ENCODE data around the gene ITGB1BP2. TPM values are rescaled to one million over a fixed set of nuclear protein-coding genes. Genes with fewer than 3 reads are reported as not detected.

The ITGB1BP2 gene
- total RNA-seq, 2 experiments from 2014 or later = 7.8 to 8.9 TPM

- TF ChIP-seq EZH2phosphoT487 (IDR thresholded peaks at IDR 0.05; ENCODE audit: borderline replicate concordance, low read depth, low read length) = no peak
- peak; percentile 70 for TF ChIP-seq CTCF (conservative IDR thresholded peaks at IDR 0.05; ENCODE audit: low read length)
- peaks cover 24% of the 10 kb centered on the region for H3K4me1 ChIP-seq (ENCODE audit: insufficient read depth, low read length, poor library complexity, severe bottlenecking)
- peaks cover 8% of the 10 kb centered on the region; the same call in 1 of the 2 replicates for H3K79me2 ChIP-seq (ENCODE audit: insufficient read depth, low read depth, low read length)
- ChIA-PET POLR2A (interaction anchor here (1.1 to 3.3 kb wide), 4 partner anchors 34 to 113 kb away, joined by 5 to 24 read pairs (median 14); partner anchors contain the start of gene TAF1), CTCF (ENCODE audit: unreplicated experiment) (interaction anchor here (0.6 to 1.0 kb wide), 3 partner anchors 57 to 369 kb away, joined by 3 to 7 read pairs (median 3); no protein-coding TSS in a partner anchor)
- H3K4me2 ChIP-seq (ENCODE audit: low read length) = peak overlapping the region; percentile 90
- no peaks in the 10 kb centered on the region for H4K20me1 ChIP-seq (ENCODE audit: insufficient read depth, low read length)
- BruUV-seq (replicated peaks) = no TSS peak
- H3K27ac ChIP-seq (ENCODE audit: low read depth, low read length, poor library complexity, severe bottlenecking) = peak overlapping the region; percentile 85
- H3K36me3 ChIP-seq (ENCODE audit: insufficient read depth, low read length) = peaks cover 8% of the 10 kb centered on the region; the same call in 1 of the 2 replicates
- H3K4me3 ChIP-seq (ENCODE audit: low read depth, low read length, poor library complexity, severe bottlenecking) = peak overlapping the region; percentile 96
- H2AFZ ChIP-seq (ENCODE audit: low read length) = no peak overlapping the region
- DNase-seq (ENCODE audit: low spot score) = peak; percentile 53
- intact Hi-C loops (cut with micrococcal nuclease; ENCODE audit: unreplicated experiment) = loop anchor here (1.0 to 5.0 kb wide), 3 partner anchors 30 to 113 kb away; partner anchors contain the start of genes NONO and TAF1
- no peaks in the 10 kb centered on the region for H3K9me2 ChIP-seq (ENCODE audit: insufficient read depth, low read length)
- H3K9me3 ChIP-seq (ENCODE audit: low read length) = no peaks in the 10 kb centered on the region
Observed at GRCh38 chrX:71253253-71254091, 48.1 kb upstream of the ITGB1BP2 start.

- Histone ChIP-seq H3K36me3 (ENCODE audit: insufficient read depth, low read length) (peaks cover 3% of the 10 kb centered on the region; the same call in 1 of the 2 replicates), H3K79me2 (ENCODE audit: insufficient read depth, low read depth, low read length) (peaks cover 8% of the 10 kb centered on the region; the same call in 1 of the 2 replicates), H3K27ac (ENCODE audit: low read depth, low read length, poor library complexity, severe bottlenecking) (peak within 1 kb of the TSS; percentile 85), H4K20me1 (ENCODE audit: insufficient read depth, low read length) (no peaks in the 10 kb centered on the region), H3K4me1 (ENCODE audit: insufficient read depth, low read length, poor library complexity, severe bottlenecking) (peaks cover 24% of the 10 kb centered on the region), H3K9me3 (ENCODE audit: low read length) (no peaks in the 10 kb centered on the region), H3K9me2 (ENCODE audit: insufficient read depth, low read length) (no peaks in the 10 kb centered on the region), H2AFZ (ENCODE audit: low read length) (peak within 1 kb of the TSS; percentile 87; the same call in 1 of the 2 replicates), H3K4me3 (ENCODE audit: low read depth, low read length, poor library complexity, severe bottlenecking) (peak within 1 kb of the TSS; percentile 96), H3K4me2 (ENCODE audit: low read length) (peak within 1 kb of the TSS; percentile 99)
- intact Hi-C loops (cut with micrococcal nuclease; ENCODE audit: unreplicated experiment) = loop anchor here (1.0 to 5.0 kb wide), 3 partner anchors 29 to 112 kb away; partner anchors contain the start of genes NONO and TAF1
- BruUV-seq (replicated peaks) = no TSS peak
- DNase-seq (ENCODE audit: low spot score) = peak; percentile 90
- ChIA-PET POLR2A (interaction anchor here (0.6 to 3.3 kb wide), 6 partner anchors 29 to 284 kb away, joined by 4 to 24 read pairs (median 8); partner anchors contain the start of genes NONO and TAF1), CTCF (ENCODE audit: unreplicated experiment) (interaction anchor here (0.6 to 1.0 kb wide), 3 partner anchors 57 to 368 kb away, joined by 3 to 7 read pairs (median 3); no protein-coding TSS in a partner anchor)
- TF ChIP-seq EZH2phosphoT487 (IDR thresholded peaks at IDR 0.05; ENCODE audit: borderline replicate concordance, low read depth, low read length) = no peak
- TF ChIP-seq CTCF (conservative IDR thresholded peaks at IDR 0.05; ENCODE audit: low read length) = no peak
Observed at GRCh38 chrX:71254092-71254963, 47.2 kb upstream of the ITGB1BP2 start, which contains the start of gene ZMYM3. ZMYM3 (minus strand) TSS chrX:71254140; CDS start chrX:71253255, 885 bp downstream.

All from OCI-LY7 (cell line).